HG02623 (cell line): ENCODE measurements around the gene DDAH2.

Experiments
- ATAC-seq: cut with Tn5 transposase; IDR thresholded peaks from one replicate; pipeline ENCODE4 v1.9.1; 2021; ENCODE audit warnings: moderate library complexity; ENCODE audit not compliant: unreplicated experiment

DDAH2 gene

GRCh38 chr6:31761343-31761742, 32.2 kb upstream of the DDAH2 start:
- ATAC-seq: no peak

GRCh38 chr6:31760790-31761189, 31.7 kb upstream of the DDAH2 start:
- ATAC-seq: no peak

GRCh38 chr6:31758281-31758680, 29.2 kb upstream of the DDAH2 start:
- ATAC-seq: no peak

GRCh38 chr6:31752739-31753319, 23.7 kb upstream of the DDAH2 start:
- no peak for ATAC-seq

GRCh38 chr6:31750411-31751022, 21.4 kb upstream of the DDAH2 start:
- no peak for ATAC-seq

GRCh38 chr6:31749301-31750036, 20.4 kb upstream of the DDAH2 start:
- no peak for ATAC-seq

- no peak for ATAC-seq
Observed at GRCh38 chr6:31744422-31744821, 15.3 kb upstream of the DDAH2 start.

- ATAC-seq: no peak
Observed at GRCh38 chr6:31742894-31743293, 13.8 kb upstream of the DDAH2 start.

- ATAC-seq: no peak
Observed at GRCh38 chr6:31741815-31742214, 12.7 kb upstream of the DDAH2 start.

GRCh38 chr6:31740397-31741223, 11.5 kb upstream of the DDAH2 start:
- ATAC-seq: no peak

- ATAC-seq: peak; percentile 72
Observed at GRCh38 chr6:31739639-31740396, 10.7 kb upstream of the DDAH2 start, which contains the start of gene MSH5. MSH5 (plus strand) TSS chr6:31740005; CDS start chr6:31740467, 462 bp downstream.

GRCh38 chr6:31737991-31738979, 9.2 kb upstream of the DDAH2 start:
- ATAC-seq: no peak

- ATAC-seq: no peak
Observed at GRCh38 chr6:31737315-31737990, 8.4 kb upstream of the DDAH2 start.

GRCh38 chr6:31736768-31737314, 7.7 kb upstream of the DDAH2 start:
- ATAC-seq: no peak

GRCh38 chr6:31736021-31736767, 7.1 kb upstream of the DDAH2 start, which contains the start of gene CLIC1:
CLIC1 (minus strand) TSS chr6:31736530; CDS start chr6:31736300, 230 bp downstream.
- peak; percentile 22 for ATAC-seq

GRCh38 chr6:31734821-31735406, 5.8 kb upstream of the DDAH2 start:
- no peak for ATAC-seq

- no peak for ATAC-seq
Observed at GRCh38 chr6:31734247-31734820, 5.2 kb upstream of the DDAH2 start.
